ENCODE measurements around the gene TRMT5.

Gene TRMT5

GRCh38 chr14:61019537-61019936 is 38.7 kb upstream of the TRMT5 start:
- no peaks in the 10 kb centered on the region for H3K27me3 ChIP-seq (ENCODE audit: insufficient read depth, low read length, poor library complexity)
- no peaks in the 10 kb centered on the region for H3K4me1 ChIP-seq (ENCODE audit: insufficient read depth, low read length)
- H3K27ac ChIP-seq (ENCODE audit: low read length) = no peak overlapping the region
- TF ChIP-seq EZH2 (IDR thresholded peaks at IDR 0.05; ENCODE audit: borderline replicate concordance, low read depth, low read length, severe bottlenecking) = no peak
- no peak overlapping the region for H3K4me2 ChIP-seq (ENCODE audit: insufficient read depth, low read length)
- no peaks in the 10 kb centered on the region for H3K79me2 ChIP-seq (ENCODE audit: insufficient read depth, low read length)
- no peak overlapping the region for H3K9ac ChIP-seq (ENCODE audit: low read depth, low read length)
- ATAC-seq (ENCODE audit: insufficient read depth, low read depth) (no peak), DNase-seq (no peak)
- H3K9me3 ChIP-seq (ENCODE audit: insufficient read depth, low read length, severe bottlenecking) = peaks cover 5% of the 10 kb centered on the region
- no peaks in the 10 kb centered on the region for H4K20me1 ChIP-seq (ENCODE audit: insufficient read depth, low read length)
- no peaks in the 10 kb centered on the region for H3K36me3 ChIP-seq (ENCODE audit: insufficient read depth, low read length)
- H2AFZ ChIP-seq (ENCODE audit: low read depth, low read length) = no peak overlapping the region
- H3K4me3 ChIP-seq (ENCODE audit: low read depth in 1 of 2, low read length in 2 of 2) = no peak overlapping the region

GRCh38 chr14:61003571-61003970 is 22.7 kb upstream of the TRMT5 start:
- H3K4me1 ChIP-seq (ENCODE audit: insufficient read depth, low read length) = no peaks in the 10 kb centered on the region
- H3K79me2 ChIP-seq (ENCODE audit: insufficient read depth, low read length) = no peaks in the 10 kb centered on the region
- H4K20me1 ChIP-seq (ENCODE audit: insufficient read depth, low read length) = no peaks in the 10 kb centered on the region
- H3K27ac ChIP-seq (ENCODE audit: low read length) = no peak overlapping the region
- H3K4me3 ChIP-seq (ENCODE audit: low read depth in 1 of 2, low read length in 2 of 2) = no peak overlapping the region
- no peak overlapping the region for H3K9ac ChIP-seq (ENCODE audit: low read depth, low read length)
- H3K36me3 ChIP-seq (ENCODE audit: insufficient read depth, low read length) = no peaks in the 10 kb centered on the region
- no peaks in the 10 kb centered on the region for H3K27me3 ChIP-seq (ENCODE audit: insufficient read depth, low read length, poor library complexity)
- DNase-seq (no peak), ATAC-seq (ENCODE audit: insufficient read depth, low read depth) (no peak)
- H2AFZ ChIP-seq (ENCODE audit: low read depth, low read length) = no peak overlapping the region
- H3K9me3 ChIP-seq (ENCODE audit: insufficient read depth, low read length, severe bottlenecking) = no peaks in the 10 kb centered on the region
- TF ChIP-seq, protein P1, sequence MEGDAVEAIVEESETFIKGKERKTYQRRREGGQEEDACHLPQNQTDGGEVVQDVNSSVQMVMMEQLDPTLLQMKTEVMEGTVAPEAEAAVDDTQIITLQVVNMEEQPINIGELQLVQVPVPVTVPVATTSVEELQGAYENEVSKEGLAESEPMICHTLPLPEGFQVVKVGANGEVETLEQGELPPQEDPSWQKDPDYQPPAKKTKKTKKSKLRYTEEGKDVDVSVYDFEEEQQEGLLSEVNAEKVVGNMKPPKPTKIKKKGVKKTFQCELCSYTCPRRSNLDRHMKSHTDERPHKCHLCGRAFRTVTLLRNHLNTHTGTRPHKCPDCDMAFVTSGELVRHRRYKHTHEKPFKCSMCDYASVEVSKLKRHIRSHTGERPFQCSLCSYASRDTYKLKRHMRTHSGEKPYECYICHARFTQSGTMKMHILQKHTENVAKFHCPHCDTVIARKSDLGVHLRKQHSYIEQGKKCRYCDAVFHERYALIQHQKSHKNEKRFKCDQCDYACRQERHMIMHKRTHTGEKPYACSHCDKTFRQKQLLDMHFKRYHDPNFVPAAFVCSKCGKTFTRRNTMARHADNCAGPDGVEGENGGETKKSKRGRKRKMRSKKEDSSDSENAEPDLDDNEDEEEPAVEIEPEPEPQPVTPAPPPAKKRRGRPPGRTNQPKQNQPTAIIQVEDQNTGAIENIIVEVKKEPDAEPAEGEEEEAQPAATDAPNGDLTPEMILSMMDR (IDR thresholded peaks at IDR 0.05; ENCODE audit: borderline replicate concordance, extremely low read depth, low read length, poor library complexity, severe bottlenecking) = no peak
- no peak for TF ChIP-seq EZH2 (IDR thresholded peaks at IDR 0.05; ENCODE audit: borderline replicate concordance, low read depth, low read length, severe bottlenecking)
- H3K4me2 ChIP-seq (ENCODE audit: insufficient read depth, low read length) = no peak overlapping the region

GRCh38 chr14:60999536-60999935 is 18.7 kb upstream of the TRMT5 start:
- Histone ChIP-seq H3K27me3 (ENCODE audit: insufficient read depth, low read length, poor library complexity) (no peaks in the 10 kb centered on the region), H4K20me1 (ENCODE audit: insufficient read depth, low read length) (no peaks in the 10 kb centered on the region), H3K9ac (ENCODE audit: low read depth, low read length) (no peak overlapping the region), H3K79me2 (ENCODE audit: insufficient read depth, low read length) (no peaks in the 10 kb centered on the region), H3K4me2 (ENCODE audit: insufficient read depth, low read length) (no peak overlapping the region), H3K36me3 (ENCODE audit: insufficient read depth, low read length) (no peaks in the 10 kb centered on the region), H2AFZ (ENCODE audit: low read depth, low read length) (no peak overlapping the region), H3K4me3 (ENCODE audit: low read depth in 1 of 2, low read length in 2 of 2) (no peak overlapping the region), H3K4me1 (ENCODE audit: insufficient read depth, low read length) (no peaks in the 10 kb centered on the region), H3K9me3 (ENCODE audit: insufficient read depth, low read length, severe bottlenecking) (no peaks in the 10 kb centered on the region), H3K27ac (ENCODE audit: low read length) (no peak overlapping the region)
- no peak for TF ChIP-seq EZH2 (IDR thresholded peaks at IDR 0.05; ENCODE audit: borderline replicate concordance, low read depth, low read length, severe bottlenecking)
- TF ChIP-seq, protein P1 (IDR thresholded peaks at IDR 0.05; ENCODE audit: borderline replicate concordance, extremely low read depth, low read length, poor library complexity, severe bottlenecking) = no peak
- ATAC-seq (ENCODE audit: insufficient read depth, low read depth) = no peak
- DNase-seq = no peak

DNA sequence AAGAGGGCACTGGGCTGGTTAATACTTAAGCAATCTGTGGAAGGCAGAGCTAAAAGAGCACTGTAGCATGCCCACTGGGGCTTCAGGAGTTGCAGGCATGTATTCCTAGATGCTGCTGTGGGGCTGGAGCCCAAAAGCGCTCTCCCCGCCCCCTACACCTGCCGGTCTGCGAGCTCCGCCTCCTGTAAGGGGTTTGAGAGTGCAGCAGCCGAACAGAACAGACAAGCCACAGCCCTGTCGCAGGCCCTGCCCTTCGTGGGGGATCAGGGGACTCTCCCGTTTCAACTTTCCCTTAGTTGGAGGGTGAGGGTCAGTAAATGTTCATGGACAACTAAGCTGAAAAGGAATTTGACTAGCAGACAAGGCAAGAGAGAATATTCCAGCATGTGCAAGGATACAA is 17.7 kb upstream of the TRMT5 start:
- H3K27ac ChIP-seq (ENCODE audit: low read length) = no peak overlapping the region
- H3K9ac ChIP-seq (ENCODE audit: low read depth, low read length) = no peak overlapping the region
- TF ChIP-seq EZH2 (IDR thresholded peaks at IDR 0.05; ENCODE audit: borderline replicate concordance, low read depth, low read length, severe bottlenecking) = no peak
- TF ChIP-seq, protein P1 (IDR thresholded peaks at IDR 0.05; ENCODE audit: borderline replicate concordance, extremely low read depth, low read length, poor library complexity, severe bottlenecking) = no peak
- no peaks in the 10 kb centered on the region for H3K9me3 ChIP-seq (ENCODE audit: insufficient read depth, low read length, severe bottlenecking)
- ATAC-seq (ENCODE audit: insufficient read depth, low read depth) (no peak), DNase-seq (no peak)
- no peak overlapping the region for H3K4me2 ChIP-seq (ENCODE audit: insufficient read depth, low read length)
- no peaks in the 10 kb centered on the region for H3K36me3 ChIP-seq (ENCODE audit: insufficient read depth, low read length)
- no peaks in the 10 kb centered on the region for H3K79me2 ChIP-seq (ENCODE audit: insufficient read depth, low read length)
- H2AFZ ChIP-seq (ENCODE audit: low read depth, low read length) = no peak overlapping the region
- H4K20me1 ChIP-seq (ENCODE audit: insufficient read depth, low read length) = no peaks in the 10 kb centered on the region
- H3K27me3 ChIP-seq (ENCODE audit: insufficient read depth, low read length, poor library complexity) = no peaks in the 10 kb centered on the region
- no peaks in the 10 kb centered on the region for H3K4me1 ChIP-seq (ENCODE audit: insufficient read depth, low read length)
- H3K4me3 ChIP-seq (ENCODE audit: low read depth in 1 of 2, low read length in 2 of 2) = no peak overlapping the region

Data from DND-41 (cell line).